PFSK-1 (cell line): ENCODE data around the gene MAN1C1.

Experiments used
- FOXP2 ChIP-seq: optimal IDR thresholded peaks from 2 replicates; pipeline ENCODE3; 2011; ENCODE audit warnings: borderline replicate concordance, control low read depth, inconsistent platforms; ENCODE audit not compliant: insufficient read depth; ENCODE audit errors: extremely low read length, extremely low read depth
- POLR2AphosphoS5 ChIP-seq: IDR thresholded peaks from 2 replicates; pipeline ENCODE4 v1.6.1; 2012; ENCODE audit warnings: low read depth, mild to moderate bottlenecking, control low read depth, low read length, moderate library complexity
- SIN3A ChIP-seq: IDR thresholded peaks from 2 replicates; pipeline ENCODE4 v1.6.1; 2012; ENCODE audit warnings: mild to moderate bottlenecking, low read length, moderate library complexity, borderline replicate concordance; ENCODE audit not compliant: insufficient read depth
- TAF1 ChIP-seq: IDR thresholded peaks from 2 replicates; pipeline ENCODE4 v1.6.1; 2012; ENCODE audit warnings: low read length, control low read depth, borderline replicate concordance; ENCODE audit not compliant: insufficient read depth
- TF ChIP-seq, protein P1 (sequence below), 2 experiments: IDR thresholded peaks; 2 replicates each; pipeline versions ENCODE4 v1.6.1 to v1.8.0; 2011 to 2012; ENCODE audit warnings: low read depth in 2 of 2, low read length in 2 of 2, control low read depth in 1 of 2, inconsistent platforms in 1 of 2, mild to moderate bottlenecking in 1 of 2, moderate library complexity in 1 of 2; ENCODE audit not compliant: insufficient read depth in 1 of 2

The MAN1C1 gene

DNA sequence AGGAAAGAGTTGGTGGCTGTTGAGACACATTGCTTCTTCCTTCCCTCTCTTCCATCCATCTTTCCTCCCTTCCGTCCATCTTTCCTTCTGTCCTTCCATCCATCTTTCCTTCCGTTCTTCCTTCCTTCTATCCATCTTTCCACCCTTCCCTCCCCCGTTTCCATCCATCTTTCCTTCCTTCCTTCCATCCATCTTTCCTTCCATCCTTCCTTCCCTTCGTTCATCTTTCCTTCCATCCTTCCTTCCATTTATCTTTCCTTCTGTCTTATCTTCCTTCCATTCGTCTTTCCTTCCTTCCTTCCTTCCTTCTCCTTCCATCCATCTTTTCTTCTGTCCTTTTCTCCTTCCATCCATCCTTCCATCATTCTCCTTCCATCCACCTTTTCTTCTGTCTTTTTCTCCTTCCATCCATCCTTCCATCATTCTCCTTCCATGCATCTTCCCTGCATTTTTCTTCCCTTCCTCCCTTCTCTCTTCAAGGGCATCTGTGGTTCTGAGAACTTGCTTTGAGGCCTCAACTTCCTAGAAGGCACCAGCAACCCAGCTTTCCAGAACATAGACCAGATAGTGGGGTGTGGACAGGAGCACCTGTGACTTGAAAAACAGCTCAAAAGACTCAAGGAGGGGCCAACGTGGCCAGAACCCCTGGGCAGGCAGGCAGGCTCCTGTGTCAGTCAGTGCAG, 134.5 kb downstream of the MAN1C1 start:
- TF ChIP-seq SIN3A = no peak
- no peak for TF ChIP-seq POLR2AphosphoS5
- TF ChIP-seq, protein P1, sequence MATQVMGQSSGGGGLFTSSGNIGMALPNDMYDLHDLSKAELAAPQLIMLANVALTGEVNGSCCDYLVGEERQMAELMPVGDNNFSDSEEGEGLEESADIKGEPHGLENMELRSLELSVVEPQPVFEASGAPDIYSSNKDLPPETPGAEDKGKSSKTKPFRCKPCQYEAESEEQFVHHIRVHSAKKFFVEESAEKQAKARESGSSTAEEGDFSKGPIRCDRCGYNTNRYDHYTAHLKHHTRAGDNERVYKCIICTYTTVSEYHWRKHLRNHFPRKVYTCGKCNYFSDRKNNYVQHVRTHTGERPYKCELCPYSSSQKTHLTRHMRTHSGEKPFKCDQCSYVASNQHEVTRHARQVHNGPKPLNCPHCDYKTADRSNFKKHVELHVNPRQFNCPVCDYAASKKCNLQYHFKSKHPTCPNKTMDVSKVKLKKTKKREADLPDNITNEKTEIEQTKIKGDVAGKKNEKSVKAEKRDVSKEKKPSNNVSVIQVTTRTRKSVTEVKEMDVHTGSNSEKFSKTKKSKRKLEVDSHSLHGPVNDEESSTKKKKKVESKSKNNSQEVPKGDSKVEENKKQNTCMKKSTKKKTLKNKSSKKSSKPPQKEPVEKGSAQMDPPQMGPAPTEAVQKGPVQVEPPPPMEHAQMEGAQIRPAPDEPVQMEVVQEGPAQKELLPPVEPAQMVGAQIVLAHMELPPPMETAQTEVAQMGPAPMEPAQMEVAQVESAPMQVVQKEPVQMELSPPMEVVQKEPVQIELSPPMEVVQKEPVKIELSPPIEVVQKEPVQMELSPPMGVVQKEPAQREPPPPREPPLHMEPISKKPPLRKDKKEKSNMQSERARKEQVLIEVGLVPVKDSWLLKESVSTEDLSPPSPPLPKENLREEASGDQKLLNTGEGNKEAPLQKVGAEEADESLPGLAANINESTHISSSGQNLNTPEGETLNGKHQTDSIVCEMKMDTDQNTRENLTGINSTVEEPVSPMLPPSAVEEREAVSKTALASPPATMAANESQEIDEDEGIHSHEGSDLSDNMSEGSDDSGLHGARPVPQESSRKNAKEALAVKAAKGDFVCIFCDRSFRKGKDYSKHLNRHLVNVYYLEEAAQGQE (IDR thresholded peaks at IDR 0.05; ENCODE audit: insufficient read depth in 1 of 2, low read depth in 2 of 2, low read length in 2 of 2) = no peak
- no peak for TF ChIP-seq TAF1
- no peak for TF ChIP-seq FOXP2

GRCh38 chr1:25754470-25755181, 138.0 kb downstream of the MAN1C1 start:
- TF ChIP-seq, protein P1 (IDR thresholded peaks at IDR 0.05; ENCODE audit: insufficient read depth in 1 of 2, low read depth in 2 of 2, low read length in 2 of 2) = no peak
- TF ChIP-seq SIN3A (no peak), FOXP2 (no peak), TAF1 (no peak), POLR2AphosphoS5 (no peak)

DNA sequence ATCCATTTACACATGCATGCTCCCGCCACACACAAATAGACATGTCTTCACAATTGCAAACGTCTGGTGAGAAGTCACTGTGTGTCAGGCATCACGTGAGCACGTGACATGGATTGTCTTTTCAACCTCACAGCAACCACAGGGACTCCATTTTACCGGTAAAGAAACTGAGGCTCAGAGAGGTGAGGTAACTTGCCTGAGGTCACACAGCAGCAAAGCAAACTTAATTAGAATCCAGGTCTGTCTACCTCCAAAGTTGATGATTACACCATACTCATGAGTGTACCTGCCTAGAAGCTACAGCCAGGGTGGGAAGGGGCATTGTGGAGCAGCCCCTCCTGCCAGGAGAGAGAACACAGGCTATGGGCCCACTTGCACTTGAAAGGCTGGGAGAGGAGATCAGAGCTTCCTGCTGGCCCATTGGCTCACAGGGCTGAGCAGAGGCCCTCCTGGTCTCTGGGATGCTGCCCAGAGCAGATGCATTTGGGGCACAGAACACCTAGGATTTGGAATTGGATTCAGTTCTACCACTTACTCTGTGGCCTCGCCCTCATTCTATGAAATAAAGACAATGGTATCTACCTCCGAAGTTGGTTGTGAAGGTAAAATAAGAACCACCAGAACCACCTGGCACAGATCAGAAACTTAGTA, 139.0 kb downstream of the MAN1C1 start:
- TF ChIP-seq POLR2AphosphoS5 (no peak), FOXP2 (no peak), TAF1 (no peak), SIN3A (no peak)
- TF ChIP-seq, protein P1 (IDR thresholded peaks at IDR 0.05; ENCODE audit: insufficient read depth in 1 of 2, low read depth in 2 of 2, low read length in 2 of 2) = no peak

DNA sequence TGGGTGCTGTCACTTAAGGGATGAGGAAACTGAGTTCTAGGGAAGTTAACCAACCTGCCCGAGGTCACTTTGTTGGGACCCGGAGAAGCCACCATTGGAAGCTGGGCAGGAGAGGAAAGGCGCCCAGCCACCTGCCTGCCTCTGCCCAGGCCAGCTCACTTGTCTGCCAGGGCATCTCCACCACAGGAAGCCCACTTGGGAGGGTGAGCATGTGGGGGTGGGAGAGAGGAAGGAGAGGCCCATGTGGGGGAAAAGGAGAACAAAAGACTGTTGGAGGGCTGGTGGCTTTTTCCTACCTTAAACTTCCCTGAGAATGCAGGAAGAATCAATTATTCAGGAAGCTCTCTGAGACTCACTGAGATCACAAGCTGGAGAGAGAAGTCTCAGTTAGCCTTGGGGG, 139.6 kb downstream of the MAN1C1 start:
- TF ChIP-seq POLR2AphosphoS5 (no peak), SIN3A (no peak), FOXP2 (no peak), TAF1 (no peak)
- TF ChIP-seq, protein P1 (IDR thresholded peaks at IDR 0.05; ENCODE audit: insufficient read depth in 1 of 2, low read depth in 2 of 2, low read length in 2 of 2) = no peak
